Measurements from ENCODE around the gene FXYD5.

- TF ChIP-seq POLR2AphosphoS5 (IDR thresholded peaks at IDR 0.05) (peak in 1 of 3 donors; percentile 54), POLR2A (IDR thresholded peaks at IDR 0.05) (no peak), CTCF (IDR thresholded peaks at IDR 0.05) (no peak)
These were observed 47.0 kb upstream of the FXYD5 start for GRCh38 chr19:35107545-35107944.
